KMS-11 (cell line): ENCODE data around the gene CORO2B.

Source experiments
- H2AFZ ChIP-seq: fragments of 200-600 bp; sonication (generic); 2 replicates; pipeline ENCODE4 v1.6.1; 2016; ENCODE audit warnings: antibody characterized with exemption, mixed run types, low read depth
- H3K27ac ChIP-seq: fragments of 200-600 bp; sonication (generic); 2 replicates; pipeline ENCODE4 v1.6.1; 2016; ENCODE audit warnings: mild to moderate bottlenecking, mixed run types
- H3K27me3 ChIP-seq: fragments of 200-600 bp; sonication (generic); 2 replicates; pipeline ENCODE4 v1.6.1; 2017; ENCODE audit warnings: mild to moderate bottlenecking, low read depth, mixed run types, moderate library complexity; ENCODE audit not compliant: insufficient read depth
- H3K36me3 ChIP-seq: fragments of 200-600 bp; sonication (generic); 2 replicates; pipeline ENCODE4 v1.6.1; 2017; ENCODE audit warnings: mild to moderate bottlenecking, mixed run types; ENCODE audit not compliant: insufficient read depth
- H3K4me1 ChIP-seq: fragments of 200-600 bp; sonication (generic); 2 replicates; pipeline ENCODE4 v1.6.1; 2016; ENCODE audit warnings: mild to moderate bottlenecking, low read depth, mixed run types; ENCODE audit not compliant: poor library complexity, severe bottlenecking
- H3K4me2 ChIP-seq: fragments of 200-600 bp; sonication (generic); 2 replicates; pipeline ENCODE4 v1.7.0; 2016; ENCODE audit warnings: mild to moderate bottlenecking, mixed run types
- H3K4me3 ChIP-seq: fragments of 200-600 bp; sonication (generic); IDR thresholded peaks from 2 replicates; pipeline ENCODE4 v1.6.1; 2017; ENCODE audit warnings: low read depth, low read length, mixed read lengths; ENCODE audit not compliant: insufficient read depth
- H3K79me2 ChIP-seq: fragments of 200-600 bp; sonication (generic); 2 replicates; pipeline ENCODE4 v1.6.1; 2016; ENCODE audit warnings: low read depth, mixed run types; ENCODE audit not compliant: insufficient read depth
- H3K9ac ChIP-seq: fragments of 200-600 bp; sonication (generic); 2 replicates; pipeline ENCODE4 v1.6.1; 2016; ENCODE audit warnings: mild to moderate bottlenecking, mixed run types
- H4K20me1 ChIP-seq: fragments of 200-600 bp; sonication (generic); 2 replicates; pipeline ENCODE4 v1.6.1; 2016; ENCODE audit warnings: mild to moderate bottlenecking, mixed run types; ENCODE audit not compliant: insufficient read depth
- TF ChIP-seq, protein P1 (sequence below): fragments of 200-600 bp; sonication (generic); conservative IDR thresholded peaks from 2 replicates; pipeline ENCODE4 v1.6.1; 2017; ENCODE audit warnings: low read depth, mild to moderate bottlenecking, antibody characterized with exemption, low read length, moderate library complexity, mixed read lengths

The CORO2B gene

DNA sequence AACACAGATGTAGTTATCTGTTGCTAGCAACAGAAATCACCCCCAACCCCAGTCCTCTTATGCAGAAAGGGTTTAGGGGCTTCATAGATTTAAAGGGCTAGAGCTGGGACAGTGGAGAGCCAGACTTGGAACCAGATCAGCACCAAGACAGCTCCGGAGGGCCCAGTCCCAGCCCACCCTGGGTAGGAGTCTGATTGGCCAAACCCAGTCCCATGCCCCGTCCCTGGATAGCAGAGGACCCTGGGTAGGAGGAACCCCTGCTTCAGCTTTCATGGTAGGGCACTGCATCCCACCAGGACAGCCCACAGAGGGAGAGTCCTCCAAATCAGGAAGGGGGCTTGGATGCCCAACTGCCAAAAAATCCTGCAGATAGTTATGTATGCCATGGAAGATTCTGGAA, 103.0 kb downstream of the CORO2B start:
- TF ChIP-seq, protein P1, sequence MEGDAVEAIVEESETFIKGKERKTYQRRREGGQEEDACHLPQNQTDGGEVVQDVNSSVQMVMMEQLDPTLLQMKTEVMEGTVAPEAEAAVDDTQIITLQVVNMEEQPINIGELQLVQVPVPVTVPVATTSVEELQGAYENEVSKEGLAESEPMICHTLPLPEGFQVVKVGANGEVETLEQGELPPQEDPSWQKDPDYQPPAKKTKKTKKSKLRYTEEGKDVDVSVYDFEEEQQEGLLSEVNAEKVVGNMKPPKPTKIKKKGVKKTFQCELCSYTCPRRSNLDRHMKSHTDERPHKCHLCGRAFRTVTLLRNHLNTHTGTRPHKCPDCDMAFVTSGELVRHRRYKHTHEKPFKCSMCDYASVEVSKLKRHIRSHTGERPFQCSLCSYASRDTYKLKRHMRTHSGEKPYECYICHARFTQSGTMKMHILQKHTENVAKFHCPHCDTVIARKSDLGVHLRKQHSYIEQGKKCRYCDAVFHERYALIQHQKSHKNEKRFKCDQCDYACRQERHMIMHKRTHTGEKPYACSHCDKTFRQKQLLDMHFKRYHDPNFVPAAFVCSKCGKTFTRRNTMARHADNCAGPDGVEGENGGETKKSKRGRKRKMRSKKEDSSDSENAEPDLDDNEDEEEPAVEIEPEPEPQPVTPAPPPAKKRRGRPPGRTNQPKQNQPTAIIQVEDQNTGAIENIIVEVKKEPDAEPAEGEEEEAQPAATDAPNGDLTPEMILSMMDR = no peak
- no peak overlapping the region for H3K9ac ChIP-seq
- no peak overlapping the region for H3K27ac ChIP-seq
- H3K4me2 ChIP-seq = no peak overlapping the region
- H2AFZ ChIP-seq = no peak overlapping the region
- H3K4me3 ChIP-seq = no peak overlapping the region
- H3K4me1 ChIP-seq = no peaks in the 10 kb centered on the region
- no peaks in the 10 kb centered on the region for H4K20me1 ChIP-seq
- no peaks in the 10 kb centered on the region for H3K36me3 ChIP-seq
- H3K79me2 ChIP-seq = no peaks in the 10 kb centered on the region
- H3K27me3 ChIP-seq = no peaks in the 10 kb centered on the region

DNA sequence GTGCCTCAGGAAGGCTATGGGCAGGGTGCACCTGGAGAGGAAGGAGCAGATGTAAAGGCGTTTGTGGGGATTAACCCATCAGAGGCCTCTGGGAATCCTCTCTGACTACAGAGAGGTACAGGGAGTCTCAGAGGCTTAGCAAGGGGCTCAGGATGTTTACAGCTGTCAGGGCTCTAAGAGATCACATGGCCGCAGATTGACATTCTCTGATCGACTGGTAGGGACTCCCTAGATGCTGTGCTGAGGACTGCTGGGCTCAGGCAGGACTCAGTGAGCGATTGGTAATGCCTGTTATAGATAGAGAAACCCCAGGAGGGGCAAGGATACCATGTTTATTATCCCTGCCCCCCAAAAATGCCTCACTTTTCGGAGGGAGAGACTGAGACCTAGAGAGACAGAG, 103.5 kb downstream of the CORO2B start:
- Histone ChIP-seq H3K27ac (no peak overlapping the region), H3K36me3 (no peaks in the 10 kb centered on the region), H2AFZ (peak overlapping the region; percentile 6; the same call in 1 of the 2 replicates), H3K27me3 (no peaks in the 10 kb centered on the region), H4K20me1 (no peaks in the 10 kb centered on the region), H3K4me3 (no peak overlapping the region), H3K9ac (no peak overlapping the region), H3K4me1 (no peaks in the 10 kb centered on the region), H3K79me2 (no peaks in the 10 kb centered on the region), H3K4me2 (no peak overlapping the region)
- TF ChIP-seq, protein P1 = no peak

DNA sequence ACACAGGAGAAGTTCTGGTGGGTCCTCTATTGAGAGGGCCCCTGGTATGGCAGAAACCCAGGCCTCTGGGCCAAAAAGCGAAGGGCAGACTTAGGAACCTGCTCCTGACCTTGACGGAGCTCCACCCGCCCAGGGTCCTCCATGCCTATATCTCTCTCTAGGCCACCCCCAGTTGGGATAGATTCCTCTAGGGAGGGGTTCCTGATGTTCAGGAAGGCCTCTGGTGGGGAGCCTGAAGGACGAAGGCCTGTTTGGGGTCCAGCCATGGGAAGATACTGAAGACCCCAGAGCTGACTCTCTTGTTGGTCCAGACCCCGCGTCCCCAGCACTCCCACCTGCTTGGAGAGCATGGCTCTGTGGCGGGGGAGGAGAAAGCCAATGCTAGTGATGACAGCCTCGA, 104.2 kb downstream of the CORO2B start:
- Histone ChIP-seq H3K27ac (no peak overlapping the region), H3K9ac (no peak overlapping the region), H3K4me2 (no peak overlapping the region), H3K27me3 (no peaks in the 10 kb centered on the region), H4K20me1 (no peaks in the 10 kb centered on the region), H3K36me3 (no peaks in the 10 kb centered on the region), H3K79me2 (no peaks in the 10 kb centered on the region), H3K4me1 (no peaks in the 10 kb centered on the region), H2AFZ (no peak overlapping the region), H3K4me3 (no peak overlapping the region)
- TF ChIP-seq, protein P1 = no peak

DNA sequence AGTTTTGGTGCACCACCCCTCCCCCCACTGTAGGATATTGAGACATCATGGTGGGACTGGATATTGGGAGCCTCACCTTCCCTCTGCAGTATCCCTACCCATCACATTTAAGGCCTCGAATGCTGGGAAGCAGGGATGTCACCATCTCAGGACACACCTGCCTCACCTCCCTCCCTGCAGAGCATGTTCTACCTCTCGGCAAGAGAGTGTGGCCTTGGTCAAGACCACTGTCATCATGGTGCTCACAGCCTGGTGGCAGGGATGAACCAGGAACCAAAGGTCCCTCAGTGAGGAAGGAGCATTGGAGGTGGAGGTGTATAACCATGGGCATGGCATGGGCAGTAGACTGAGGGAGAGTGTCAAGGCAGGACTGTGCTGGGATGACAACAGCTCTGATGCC, 104.8 kb downstream of the CORO2B start:
- Histone ChIP-seq H3K27ac (no peak overlapping the region), H3K4me3 (no peak overlapping the region), H3K4me1 (no peaks in the 10 kb centered on the region), H3K4me2 (no peak overlapping the region), H2AFZ (no peak overlapping the region), H3K79me2 (no peaks in the 10 kb centered on the region), H4K20me1 (no peaks in the 10 kb centered on the region), H3K36me3 (no peaks in the 10 kb centered on the region), H3K27me3 (no peaks in the 10 kb centered on the region), H3K9ac (no peak overlapping the region)
- TF ChIP-seq, protein P1 = no peak
